ENCODE data around the gene FGF21. TPM values are rescaled to one million over a fixed set of nuclear protein-coding genes. Genes with fewer than 3 reads are reported as not detected.
"Not testable (repeated sequence)": the region's sequence is repeated elsewhere in the genome, so short reads cannot be mapped to it uniquely, and the experiment has no call there.

The FGF21 gene
- polyA plus RNA-seq = not detected

GRCh38 chr19:48755084-48755641, at the start of gene FGF21:
Gene FGF21, plus strand, starts transcription at chr19:48755524. Its CDS starts 713 bp downstream, at chr19:48756237.
- 80 to 86% (median 84%) methylated on average over 4 of the region's 4 CpGs for WGBS, 3 donors
- H3K27ac ChIP-seq (ENCODE audit: low read depth, low read length) = no peak within 1 kb of the TSS

- no peak overlapping the region for H3K27ac ChIP-seq (ENCODE audit: low read depth, low read length)
- WGBS, 3 donors = 67 to 71% (median 69%) methylated on average over 10 to 11 of the region's 11 CpGs
These were observed 46.9 kb upstream of the FGF21 start for GRCh38 chr19:48708471-48708870.

- H3K27ac ChIP-seq (ENCODE audit: low read depth, low read length) = no peak overlapping the region
- 91 to 94% (median 94%) methylated on average over 4 of the region's 4 CpGs for WGBS, 3 donors
These were observed 44.1 kb upstream of the FGF21 start for GRCh38 chr19:48711106-48711662.

- no peak overlapping the region for H3K27ac ChIP-seq (ENCODE audit: low read depth, low read length)
- WGBS, 3 donors = 19 to 25% (median 19%) methylated on average over 24 to 25 of the region's 25 CpGs
These were observed 42.1 kb upstream of the FGF21 start for GRCh38 chr19:48713041-48713863.

- 0 to 1% (median 1%) methylated on average over 67 of the region's 67 CpGs for WGBS, 3 donors
- H3K27ac ChIP-seq (ENCODE audit: low read depth, low read length) = no peak overlapping the region
These were observed 41.2 kb upstream of the FGF21 start for GRCh38 chr19:48713864-48714755.

GRCh38 chr19:48714759-48715675, 40.3 kb upstream of the FGF21 start:
- WGBS, 3 donors = 53 to 57% (median 55%) methylated on average over 26 of the region's 26 CpGs

GRCh38 chr19:48715681-48716171, 39.6 kb upstream of the FGF21 start:
- no peak overlapping the region for H3K27ac ChIP-seq (ENCODE audit: low read depth, low read length)
- 60 to 74% (median 65%) methylated on average over 18 to 19 of the region's 19 CpGs for WGBS, 3 donors

More at GRCh38 chr19:48714759-48715675, 40.3 kb upstream of the FGF21 start:
- H3K27ac ChIP-seq (ENCODE audit: low read depth, low read length) = no peak overlapping the region

GRCh38 chr19:48716562-48717291, 38.6 kb upstream of the FGF21 start:
- WGBS, 3 donors = 23 to 35% (median 35%) methylated on average over 19 to 24 of the region's 24 CpGs
- H3K27ac ChIP-seq (ENCODE audit: low read depth, low read length) = no peak overlapping the region

GRCh38 chr19:48718106-48718505, 37.2 kb upstream of the FGF21 start:
- 91 to 96% (median 91%) methylated on average over 12 to 13 of the region's 13 CpGs for WGBS, 3 donors
- not testable (repeated sequence) for H3K27ac ChIP-seq (ENCODE audit: low read depth, low read length)

GRCh38 chr19:48718711-48719231, 36.6 kb upstream of the FGF21 start:
- H3K27ac ChIP-seq (ENCODE audit: low read depth, low read length) = no peak overlapping the region
- 34 to 62% (median 56%) methylated on average over 15 of the region's 15 CpGs for WGBS, 3 donors

- WGBS, 3 donors = 47 to 69% (median 64%) methylated on average over 27 to 33 of the region's 33 CpGs
- no peak within 1 kb of the TSS for H3K27ac ChIP-seq (ENCODE audit: low read depth, low read length)
These were observed 35.8 kb upstream of the FGF21 start, which contains the start of gene MAMSTR for GRCh38 chr19:48719263-48720171. Gene MAMSTR, minus strand, starts transcription at chr19:48719725. Its CDS starts 694 bp downstream, at chr19:48719031.

GRCh38 chr19:48720251-48720612, 35.1 kb upstream of the FGF21 start:
- no peak overlapping the region for H3K27ac ChIP-seq (ENCODE audit: low read depth, low read length)
- 18 to 40% (median 28%) methylated on average over 12 of the region's 12 CpGs for WGBS, 3 donors

- WGBS, 3 donors = 6 to 22% (median 22%) methylated on average over 42 of the region's 42 CpGs
- no peak overlapping the region for H3K27ac ChIP-seq (ENCODE audit: low read depth, low read length)
These were observed 34.6 kb upstream of the FGF21 start for GRCh38 chr19:48720613-48721296.

- H3K27ac ChIP-seq (ENCODE audit: low read depth, low read length) = no peak overlapping the region
- 81 to 84% (median 84%) methylated on average over 11 of the region's 11 CpGs for WGBS, 3 donors
These were observed 33.1 kb upstream of the FGF21 start for GRCh38 chr19:48722196-48722708.
